Spleen (tissue), 7 donors: ENCODE data around the gene KRT84.

Experiments
- CTCF ChIP-seq, 11 experiments: fragments of 200-600 bp in 7 of 11; fragments of 450-650 bp in 4 of 11; sonication (generic) in 4 of 11; IDR thresholded peaks in 8 of 11; conservative IDR thresholded peaks in 3 of 11; 1 replicate in 7 of 11; 2 replicates in 4 of 11; pipeline versions ENCODE4 v1.4.0 to v1.8.0; 2016 to 2021; ENCODE audit warnings: antibody characterized with exemption in 11 of 11, inconsistent platforms in 4 of 11, mild to moderate bottlenecking in 1 of 11
- POLR2A ChIP-seq, 3 donors: fragments of 450-650 bp; IDR thresholded peaks; one replicate each; pipeline ENCODE4 v1.5.1; 2017; ENCODE audit warnings: antibody characterized with exemption in 3 of 3, mild to moderate bottlenecking in 1 of 3
- POLR2AphosphoS5 ChIP-seq, 3 donors: sonication (generic); formaldehyde crosslinking; IDR thresholded peaks; one replicate each; pipeline ENCODE4 v1.5.1; 2017; ENCODE audit warnings: antibody characterized with exemption in 3 of 3
- donor health status: DM: no; HTN: no; CAD: no; lungs with moderate emphysema.
- donor health status: DM: no; HTN: no; CAD: no.
- donor health status: DM: no; HTN: no; CAD: no.

- TF ChIP-seq POLR2AphosphoS5 (IDR thresholded peaks at IDR 0.05) (no peak), CTCF (IDR thresholded peaks at IDR 0.05 in 8 of 11, conservative IDR thresholded peaks at IDR 0.05 in 3 of 11) (no peak), POLR2A (IDR thresholded peaks at IDR 0.05) (no peak)
These were observed 49.7 kb downstream of the KRT84 start for GRCh38 chr12:52335598-52336262.
